Pancreas (tissue), 10 donors: ENCODE results near the gene RAB3D. TPM values are rescaled to one million over a fixed set of nuclear protein-coding genes. Genes with fewer than 3 reads are reported as not detected.

Experiments
- ATAC-seq, 4 donors: fragments of 200-7000 bp; cut with Tn5 transposase; one replicate each; pipeline versions ENCODE4 v1.8.0 to v1.9.1; 2020; ENCODE audit warnings: mild to moderate bottlenecking in 4 of 4, moderate library complexity in 4 of 4
- DNase-seq, 6 donors: peaks; one replicate each; pipeline ENCODE4 v3.0.0-alpha.2; 2020
- FAIRE-seq: peaks from 2 replicates; lab custom pipeline; 2012; peaks lifted over from hg19 to GRCh38; lab: Jason Lieb, UNC
- H3K27ac ChIP-seq, 4 donors: fragments of 200-600 bp; sonication (generic); 1 replicate in 3 of 4; 2 replicates in 1 of 4; pipeline versions ENCODE4 v1.5.0 to v1.8.0; 2020
- H3K27me3 ChIP-seq, 4 donors: fragments of 200-600 bp; one replicate each; pipeline ENCODE4 v1.8.0; 2021
- H3K36me3 ChIP-seq, 3 donors: fragments of 200-600 bp; sonication (generic) in 1 of 3; one replicate each; pipeline versions ENCODE4 v1.5.0 to v1.8.0; 2020 to 2021
- H3K4me1 ChIP-seq, 3 donors: fragments of 200-600 bp; one replicate each; pipeline ENCODE4 v1.8.0; 2021
- H3K4me3 ChIP-seq, 4 donors: fragments of 200-600 bp; sonication (generic) in 2 of 4; one replicate each; pipeline versions ENCODE4 v1.5.0 to v1.8.0; 2020 to 2021
- H3K9me3 ChIP-seq, 4 donors: fragments of 200-600 bp; one replicate each; pipeline ENCODE4 v1.8.0; 2021
- WGBS, 2 donors: extraction: QIAGEN DNeasy Blood & Tissue Kit; methylation state at CpG; one replicate each; pipeline ENCODE4 v1.1.7; 2013; 5-methylcytosine and 5-hydroxymethylcytosine counted together
- intact Hi-C, 3 donors: fragments of 100-400 bp; cut with DNase I; formaldehyde crosslinking; loops; one replicate each; pipeline versions ENCODE4 v1.11.1 to v1.14.2; 2022
- polyA plus RNA-seq, 2 donors: library from polyadenylated mRNA; stranded (reverse); fragments of 200-250 nt; gene quantifications; one replicate each; pipeline ENCODE4 v1.2.3, GENCODE V29; 2013
- total RNA-seq, 6 donors: library from RNA; stranded (reverse); fragmentation: NEBNext Ultra II Directional in 4 of 6; extraction: Animal tissue kit (Norgen Biotek cat#: 25700) in 4 of 6; gene quantifications; one replicate each; pipeline versions ENCODE4 v1.2.1 to v1.2.4, GENCODE V29; 2021 to 2023
- TF ChIP-seq, protein P1 (sequence below), 4 donors: fragments of 200-600 bp; sonication (generic) in 3 of 4; IDR thresholded peaks; one replicate each; pipeline versions ENCODE4 v1.5.0 to v1.8.0; 2021; ENCODE audit warnings: antibody characterized with exemption in 4 of 4
- donor health status: healthy with polysubstance abuse.
- donor health status: DM: no; HTN: no; CAD: no; lungs with moderate emphysema.
- donor health status: DM: no; HTN: no; CAD: no.
- donor health status: control.
- donor health status: control.
- donor health status: Bipolar disorder and iron deficiency.
- donor health status: DM: yes; HTN: yes; CAD: no.
- donor health status: DM: no; HTN: no; CAD: no.
- donor health status: DM: no; HTN: no; CAD: no.
- donor health status: DM: yes; HTN: yes; CAD: no.

RAB3D gene
- total and polyA plus RNA-seq, 8 donors = 11.0 to 134 (median 92.3) TPM

- FAIRE-seq = no peak
- no peak for DNase-seq
- Histone ChIP-seq H3K4me3 (no peak overlapping the region), H3K27me3 (no peaks in the 10 kb centered on the region), H3K4me1 (no peaks in the 10 kb centered on the region), H3K36me3 (no peaks in the 10 kb centered on the region), H3K9me3 (no peaks in the 10 kb centered on the region), H3K27ac (no peak overlapping the region)
- TF ChIP-seq, protein P1, sequence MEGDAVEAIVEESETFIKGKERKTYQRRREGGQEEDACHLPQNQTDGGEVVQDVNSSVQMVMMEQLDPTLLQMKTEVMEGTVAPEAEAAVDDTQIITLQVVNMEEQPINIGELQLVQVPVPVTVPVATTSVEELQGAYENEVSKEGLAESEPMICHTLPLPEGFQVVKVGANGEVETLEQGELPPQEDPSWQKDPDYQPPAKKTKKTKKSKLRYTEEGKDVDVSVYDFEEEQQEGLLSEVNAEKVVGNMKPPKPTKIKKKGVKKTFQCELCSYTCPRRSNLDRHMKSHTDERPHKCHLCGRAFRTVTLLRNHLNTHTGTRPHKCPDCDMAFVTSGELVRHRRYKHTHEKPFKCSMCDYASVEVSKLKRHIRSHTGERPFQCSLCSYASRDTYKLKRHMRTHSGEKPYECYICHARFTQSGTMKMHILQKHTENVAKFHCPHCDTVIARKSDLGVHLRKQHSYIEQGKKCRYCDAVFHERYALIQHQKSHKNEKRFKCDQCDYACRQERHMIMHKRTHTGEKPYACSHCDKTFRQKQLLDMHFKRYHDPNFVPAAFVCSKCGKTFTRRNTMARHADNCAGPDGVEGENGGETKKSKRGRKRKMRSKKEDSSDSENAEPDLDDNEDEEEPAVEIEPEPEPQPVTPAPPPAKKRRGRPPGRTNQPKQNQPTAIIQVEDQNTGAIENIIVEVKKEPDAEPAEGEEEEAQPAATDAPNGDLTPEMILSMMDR (IDR thresholded peaks at IDR 0.05) = no peak
- intact Hi-C loops = no loop called here
- ATAC-seq = no peak
- 70 to 71% methylated on average over 4 of the region's 4 CpGs for WGBS, 2 donors
Observed at GRCh38 chr19:11274533-11275086, 64.8 kb downstream of the RAB3D start.

DNA sequence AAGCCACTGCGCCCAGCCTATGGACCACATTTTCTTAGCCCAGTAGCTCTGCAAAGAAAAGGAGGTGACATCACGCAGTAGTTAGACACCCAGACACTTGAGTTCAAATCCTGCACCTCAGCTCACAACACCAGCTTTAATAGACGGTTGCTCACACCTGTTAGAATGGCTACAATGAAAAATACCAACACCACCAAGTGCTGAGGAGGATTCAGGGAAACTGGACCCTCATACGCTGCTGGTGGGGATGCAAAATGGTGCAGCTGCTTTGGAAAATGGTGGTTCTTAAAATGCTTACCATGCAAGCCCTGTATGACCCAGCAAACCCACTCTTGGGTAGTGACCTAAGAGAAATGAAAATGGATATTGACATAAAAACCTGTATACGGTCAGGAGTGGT is 65.5 kb downstream of the RAB3D start:
- intact Hi-C loops = no loop called here
- 69 to 88% methylated on average over 5 of the region's 5 CpGs for WGBS, 2 donors
- ATAC-seq (no peak), DNase-seq (no peak), FAIRE-seq (no peak)
- Histone ChIP-seq H3K36me3 (no peaks in the 10 kb centered on the region), H3K4me1 (no peaks in the 10 kb centered on the region), H3K27ac (no peak overlapping the region), H3K9me3 (no peaks in the 10 kb centered on the region), H3K27me3 (no peaks in the 10 kb centered on the region), H3K4me3 (no peak overlapping the region)
- TF ChIP-seq, protein P1 (IDR thresholded peaks at IDR 0.05) = no peak

DNA sequence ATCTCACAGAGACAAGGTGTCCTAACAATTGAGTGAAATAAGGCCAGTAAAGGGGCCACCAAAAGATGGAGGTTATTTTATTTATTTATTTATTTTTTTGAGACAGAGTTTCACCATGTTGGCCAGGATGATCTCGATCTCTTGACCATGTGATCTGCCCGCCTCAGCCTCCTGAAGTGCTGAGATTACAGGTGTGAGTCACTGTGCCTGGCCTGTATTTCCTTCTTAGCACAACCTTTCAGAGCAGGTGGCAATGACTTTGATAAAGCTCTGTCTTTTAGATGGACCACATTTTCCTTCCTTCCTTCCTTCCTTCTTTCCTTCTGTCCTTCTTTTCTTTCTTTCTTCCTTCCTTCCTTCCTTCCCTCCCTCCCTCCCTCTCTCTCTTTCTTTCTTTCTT is 66.2 kb downstream of the RAB3D start:
- no peak for ATAC-seq
- intact Hi-C loops = no loop called here
- Histone ChIP-seq H3K27ac (no peak overlapping the region), H3K27me3 (no peaks in the 10 kb centered on the region), H3K4me1 (no peaks in the 10 kb centered on the region), H3K9me3 (no peaks in the 10 kb centered on the region), H3K4me3 (no peak overlapping the region), H3K36me3 (no peaks in the 10 kb centered on the region)
- TF ChIP-seq, protein P1 (IDR thresholded peaks at IDR 0.05) = no peak
- no peak for DNase-seq
- 72 to 74% methylated on average over 2 of the region's 2 CpGs for WGBS, 2 donors
- FAIRE-seq = no peak

Other genes with a start within 250 kb of the RAB3D start
- gene SPC24, start 183.9 kb downstream of the RAB3D start, total RNA-seq = 1 to 10 TPM in 1 of 6 donors, under 1 TPM in 5; 0.20 to 1.4 (median 0.55) TPM
- gene SPC24, start 183.9 kb downstream of the RAB3D start, polyA plus RNA-seq = under 1 TPM; 0.47 to 0.72 TPM
- gene KANK2, start 142.1 kb downstream of the RAB3D start, total RNA-seq = 10 to 100 TPM; 19.0 to 44.6 (median 25.5) TPM
- 10 to 100 TPM; 34.7 to 48.7 TPM for gene KANK2, start 142.1 kb downstream of the RAB3D start, polyA plus RNA-seq
- gene ANGPTL8, start 100.0 kb downstream of the RAB3D start, total RNA-seq = 1 to 10 TPM in 2 of 6 donors, not detected in 4; 1.3 to 1.4 TPM
- gene ANGPTL8, start 100.0 kb downstream of the RAB3D start, polyA plus RNA-seq = 1 to 10 TPM in 1 of 2 donors, under 1 TPM in 1; 0.38 to 2.2 TPM
- 10 to 100 TPM; 18.0 to 31.8 (median 26.2) TPM for gene DOCK6, start 77.1 kb downstream of the RAB3D start, total RNA-seq
- 10 to 100 TPM; 60.2 to 79.0 TPM for gene DOCK6, start 77.1 kb downstream of the RAB3D start, polyA plus RNA-seq
- not detected for gene TSPAN16, start 43.5 kb downstream of the RAB3D start, total RNA-seq
- gene TSPAN16, start 43.5 kb downstream of the RAB3D start, polyA plus RNA-seq = not detected
- 10 to 100 TPM; 41.4 to 69.2 (median 53.0) TPM for gene TMEM205, start 6.6 kb upstream of the RAB3D start, total RNA-seq
- gene TMEM205, start 6.6 kb upstream of the RAB3D start, polyA plus RNA-seq = 100 to 1,000 TPM in 1 of 2 donors, 10 to 100 TPM in 1; 84.5 to 175 TPM
- 10 to 100 TPM; 11.6 to 21.1 (median 14.1) TPM for gene CCDC159, start 6.9 kb upstream of the RAB3D start, total RNA-seq
- gene CCDC159, start 6.9 kb upstream of the RAB3D start, polyA plus RNA-seq = 100 to 1,000 TPM in 1 of 2 donors, 10 to 100 TPM in 1; 86.6 to 106 TPM
- 10 to 100 TPM in 1 of 6 donors, 1 to 10 TPM in 5; 4.4 to 11.0 (median 7.1) TPM for gene PLPPR2, start 15.8 kb upstream of the RAB3D start, total RNA-seq
- 10 to 100 TPM; 15.7 to 32.8 TPM for gene PLPPR2, start 15.8 kb upstream of the RAB3D start, polyA plus RNA-seq
- 1 to 10 TPM in 4 of 6 donors, under 1 TPM in 2; 0.55 to 1.5 (median 1.1) TPM for gene SWSAP1, start 35.0 kb upstream of the RAB3D start, total RNA-seq
- 1 to 10 TPM; 1.8 to 2.7 TPM for gene SWSAP1, start 35.0 kb upstream of the RAB3D start, polyA plus RNA-seq
- gene EPOR, start 44.7 kb upstream of the RAB3D start, total RNA-seq = 10 to 100 TPM in 1 of 6 donors, 1 to 10 TPM in 5; 5.4 to 16.3 (median 8.0) TPM
- gene EPOR, start 44.7 kb upstream of the RAB3D start, polyA plus RNA-seq = 10 to 100 TPM; 30.4 to 46.2 TPM
- gene RGL3, start 79.7 kb upstream of the RAB3D start, total RNA-seq = 10 to 100 TPM; 22.3 to 71.1 (median 33.7) TPM
- gene RGL3, start 79.7 kb upstream of the RAB3D start, polyA plus RNA-seq = 100 to 1,000 TPM; 152 to 170 TPM
- gene ODAD3, start 95.5 kb upstream of the RAB3D start, total RNA-seq = under 1 TPM; 0.13 to 0.44 (median 0.26) TPM
- 1 to 10 TPM in 1 of 2 donors, under 1 TPM in 1; 0.84 to 1.8 TPM for gene ODAD3, start 95.5 kb upstream of the RAB3D start, polyA plus RNA-seq
- gene PRKCSH, start 96.0 kb upstream of the RAB3D start, total RNA-seq = 100 to 1,000 TPM; 132 to 217 (median 175) TPM
- gene PRKCSH, start 96.0 kb upstream of the RAB3D start, polyA plus RNA-seq = 100 to 1,000 TPM; 114 to 140 TPM
- under 1 TPM in 1 of 6 donors, not detected in 5; 0.15 TPM for gene ELAVL3, start 141.4 kb upstream of the RAB3D start, total RNA-seq
- gene ELAVL3, start 141.4 kb upstream of the RAB3D start, polyA plus RNA-seq = under 1 TPM; 0.08 to 0.16 TPM
- gene ZNF653, start 166.2 kb upstream of the RAB3D start, total RNA-seq = 1 to 10 TPM; 4.5 to 6.2 (median 5.6) TPM
- gene ZNF653, start 166.2 kb upstream of the RAB3D start, polyA plus RNA-seq = 10 to 100 TPM; 21.8 to 25.6 TPM
- gene ECSIT, start 189.5 kb upstream of the RAB3D start, total RNA-seq = 10 to 100 TPM; 32.1 to 54.8 (median 36.9) TPM
- 10 to 100 TPM; 60.3 to 87.3 TPM for gene ECSIT, start 189.5 kb upstream of the RAB3D start, polyA plus RNA-seq
- gene CNN1, start 199.2 kb upstream of the RAB3D start, total RNA-seq = 1 to 10 TPM in 4 of 6 donors, under 1 TPM in 2; 0.43 to 5.2 (median 1.8) TPM
- 10 to 100 TPM; 11.3 to 38.8 TPM for gene CNN1, start 199.2 kb upstream of the RAB3D start, polyA plus RNA-seq
- gene ELOF1, start 219.6 kb upstream of the RAB3D start, total RNA-seq = 10 to 100 TPM; 25.0 to 38.9 (median 32.4) TPM
- gene ELOF1, start 219.6 kb upstream of the RAB3D start, polyA plus RNA-seq = 10 to 100 TPM; 52.0 to 63.4 TPM
- 10 to 100 TPM in 2 of 6 donors, 1 to 10 TPM in 4; 3.5 to 21.8 (median 7.0) TPM for gene ACP5, start 238.0 kb upstream of the RAB3D start, total RNA-seq
- 10 to 100 TPM in 1 of 2 donors, 1 to 10 TPM in 1; 7.7 to 11.4 TPM for gene ACP5, start 238.0 kb upstream of the RAB3D start, polyA plus RNA-seq